NT2/D1 (cell line): ENCODE measurements around the gene ALLC.

Experiments used
- SUZ12 ChIP-seq: IDR thresholded peaks from 2 replicates; pipeline ENCODE4 v1.6.1; 2011; ENCODE audit not compliant: insufficient read length, insufficient read depth; ENCODE audit errors: extremely low read depth
- YY1 ChIP-seq: IDR thresholded peaks from 2 replicates; pipeline ENCODE4 v1.6.1; 2011; ENCODE audit not compliant: insufficient read length, insufficient read depth
- ZNF274 ChIP-seq: IDR thresholded peaks from 2 replicates; pipeline ENCODE4 v1.6.1; 2011; ENCODE audit warnings: mild to moderate bottlenecking, low read depth, low read length

DNA sequence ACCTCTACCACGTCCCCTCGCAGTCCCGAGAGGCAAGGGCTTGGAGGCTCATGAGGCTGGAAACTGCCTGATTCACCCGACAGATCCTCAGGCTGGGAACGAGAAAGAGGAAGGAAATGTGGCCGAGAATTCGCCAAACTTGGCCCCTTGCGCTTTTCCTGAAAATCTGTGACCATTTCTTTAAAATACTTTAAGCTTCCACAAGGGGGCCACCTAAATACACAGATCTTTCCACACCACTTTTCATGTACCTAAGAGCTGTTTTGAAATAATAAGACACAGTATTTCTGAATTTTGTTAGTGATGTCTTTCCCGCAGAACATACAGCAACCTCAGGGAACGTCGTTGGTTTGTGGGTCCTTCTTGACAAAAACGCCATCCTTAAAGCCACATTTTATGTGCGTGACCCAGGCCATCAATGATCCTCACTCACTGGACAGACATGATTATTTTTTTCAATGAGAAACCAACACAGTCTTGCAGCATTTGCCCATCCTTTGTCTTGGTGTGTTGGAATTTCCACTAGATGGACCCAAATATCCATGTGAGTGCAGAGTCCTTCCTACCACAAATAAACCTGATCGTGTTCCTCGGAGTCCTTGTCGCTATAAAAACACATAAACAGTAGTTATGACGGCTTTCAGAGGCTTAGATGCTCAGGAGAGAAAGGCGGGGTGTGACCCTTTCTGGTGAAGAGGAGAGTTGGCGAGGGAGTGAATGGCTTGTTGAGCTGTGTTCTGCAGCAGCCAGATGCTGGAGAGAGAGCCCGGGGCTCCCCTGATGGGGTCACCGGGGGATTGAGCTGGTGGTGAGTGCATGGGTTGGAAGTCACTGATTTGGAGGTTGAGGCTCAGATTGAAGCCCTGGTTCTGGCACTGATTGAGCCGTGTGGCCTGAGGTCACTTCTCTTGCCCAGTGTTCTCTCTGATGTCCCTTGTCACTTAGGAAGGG is 70.4 kb downstream of the ALLC start:
- TF ChIP-seq SUZ12 (no peak), ZNF274 (no peak), YY1 (no peak)
